Activated CD4-positive, alpha-beta T cell treated with anti-CD3 and anti-CD28 coated beads for 1 hour (primary cell): ENCODE data around the gene MAPK1.
"Not testable (repeated sequence)": the region's sequence is repeated elsewhere in the genome, so short reads cannot be mapped to it uniquely, and the experiment has no call there.

Experiments
- DNase-seq: peaks from one replicate; pipeline ENCODE4 v3.0.0-alpha.2; 2020

Gene MAPK1

DNA sequence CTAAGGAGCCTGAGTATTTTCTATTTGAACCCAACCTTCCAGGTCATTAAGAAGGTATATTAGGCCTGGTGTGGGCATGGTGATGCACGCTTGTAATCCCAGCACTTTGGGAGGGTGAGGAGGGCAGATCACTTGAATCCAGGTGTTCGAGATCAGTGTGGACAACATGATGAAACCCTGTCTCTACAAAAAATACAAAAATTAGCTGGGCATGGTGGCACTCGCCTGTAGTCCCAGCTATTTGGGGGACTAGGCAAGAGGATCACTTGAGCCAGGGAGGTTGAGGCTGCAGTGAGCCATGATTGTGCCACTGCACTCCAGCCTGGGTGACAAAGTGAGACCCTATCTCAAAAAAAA, 50.0 kb downstream of the MAPK1 start:
- DNase-seq: not testable (repeated sequence)

DNA sequence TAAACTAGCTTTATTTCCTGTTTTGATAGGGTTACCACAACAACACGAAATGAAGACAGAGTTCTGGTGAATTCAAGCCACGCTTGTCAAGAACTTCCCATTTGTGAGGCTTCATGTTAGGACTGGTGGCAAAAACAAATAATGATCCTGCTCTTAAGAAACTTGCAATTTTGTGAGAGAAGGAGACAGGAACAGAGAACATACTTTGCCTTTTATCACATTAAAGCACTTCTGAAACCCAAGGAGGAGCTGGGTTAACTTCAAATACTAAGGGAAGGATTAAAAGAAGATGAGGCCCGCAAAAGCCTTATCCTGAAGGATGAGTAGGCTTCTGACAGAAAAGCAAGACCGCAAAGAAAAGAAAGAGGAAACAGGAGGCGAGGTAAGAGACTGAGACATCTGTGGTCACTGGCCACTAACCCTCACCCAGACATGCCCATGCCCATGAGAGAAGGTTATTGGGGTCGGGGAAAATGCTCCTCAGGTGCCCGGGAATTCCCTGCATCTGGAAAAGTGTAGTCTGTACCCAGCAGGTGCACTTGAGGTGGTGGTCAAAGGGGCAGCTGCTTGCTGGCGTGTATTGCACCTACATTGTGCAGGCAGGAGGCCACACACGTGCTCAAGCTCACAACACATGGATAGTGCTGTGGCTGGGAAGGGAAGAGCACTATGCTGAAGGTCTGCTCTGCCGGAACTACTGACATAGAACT, 50.5 kb downstream of the MAPK1 start:
- DNase-seq: no peak

DNA sequence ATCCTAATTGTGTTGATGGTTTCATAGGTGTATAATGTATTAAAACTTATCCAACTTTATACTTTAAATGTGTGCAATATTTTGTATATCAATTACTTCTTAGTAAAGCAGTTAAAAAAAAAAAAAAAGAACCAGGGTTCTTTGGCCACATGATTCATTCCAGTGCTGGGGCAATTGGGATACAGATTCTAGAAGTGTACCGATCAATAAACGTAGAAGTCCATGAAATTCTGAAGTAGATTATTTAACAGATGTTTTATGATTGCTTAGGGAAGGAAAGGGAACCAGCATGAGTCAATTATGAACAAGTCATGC, 51.0 kb downstream of the MAPK1 start:
- DNase-seq: no peak

DNA sequence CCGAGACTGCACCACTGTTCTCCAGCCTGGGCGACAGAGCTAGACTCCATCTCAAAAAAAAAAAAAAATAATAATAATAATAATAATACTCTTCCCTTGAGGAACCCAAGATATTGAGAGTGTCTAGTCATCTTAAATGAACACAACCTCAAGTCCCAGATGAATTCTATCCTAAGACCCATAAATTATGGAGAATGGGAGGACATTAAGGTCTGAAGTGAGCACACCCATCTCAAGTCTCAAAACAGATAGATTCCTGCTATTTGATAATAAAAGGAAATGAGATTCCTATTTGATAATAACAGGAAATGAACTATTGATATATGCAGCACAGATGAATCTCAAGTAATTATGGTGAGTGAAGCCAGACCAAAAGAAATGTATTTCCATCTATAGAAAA, 51.5 kb downstream of the MAPK1 start:
- DNase-seq: no peak

DNA sequence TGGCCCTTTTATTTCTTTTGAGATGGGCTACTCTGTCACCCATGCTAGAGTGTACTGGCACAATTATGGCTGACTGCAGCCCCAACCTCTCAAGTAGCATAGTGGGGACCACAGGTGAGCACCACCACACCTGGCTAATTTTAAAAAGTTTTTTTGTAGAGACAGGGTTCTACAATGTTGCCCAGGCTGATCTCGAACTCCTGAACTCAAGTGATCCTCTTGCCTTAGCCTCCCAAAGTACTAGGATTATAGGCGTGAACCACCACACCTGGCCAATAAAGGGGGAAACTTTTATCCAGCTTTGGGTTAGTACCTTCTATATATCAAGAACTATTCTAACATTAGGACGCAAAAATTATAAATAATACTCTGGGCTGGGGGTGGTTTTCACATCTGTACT, 52.1 kb downstream of the MAPK1 start:
- DNase-seq: no peak

DNA sequence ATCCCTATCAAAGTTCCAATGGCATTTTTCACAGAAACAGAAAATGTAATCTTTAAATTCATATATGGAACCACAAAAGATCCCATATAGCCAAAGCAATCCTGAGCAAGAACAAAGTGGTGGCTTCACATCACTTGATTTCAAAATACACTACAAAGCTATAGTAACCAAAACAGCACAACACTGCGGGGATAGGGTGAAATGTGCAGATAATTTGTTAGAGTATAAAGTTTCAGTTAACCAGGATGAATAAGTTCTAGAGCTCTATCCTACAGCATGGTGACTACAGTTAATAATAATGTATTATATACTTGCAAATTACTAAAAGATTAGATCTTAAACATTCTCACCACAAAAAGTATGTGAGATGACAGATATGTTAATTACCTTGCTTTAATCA, 55.5 kb downstream of the MAPK1 start:
- DNase-seq: no peak

DNA sequence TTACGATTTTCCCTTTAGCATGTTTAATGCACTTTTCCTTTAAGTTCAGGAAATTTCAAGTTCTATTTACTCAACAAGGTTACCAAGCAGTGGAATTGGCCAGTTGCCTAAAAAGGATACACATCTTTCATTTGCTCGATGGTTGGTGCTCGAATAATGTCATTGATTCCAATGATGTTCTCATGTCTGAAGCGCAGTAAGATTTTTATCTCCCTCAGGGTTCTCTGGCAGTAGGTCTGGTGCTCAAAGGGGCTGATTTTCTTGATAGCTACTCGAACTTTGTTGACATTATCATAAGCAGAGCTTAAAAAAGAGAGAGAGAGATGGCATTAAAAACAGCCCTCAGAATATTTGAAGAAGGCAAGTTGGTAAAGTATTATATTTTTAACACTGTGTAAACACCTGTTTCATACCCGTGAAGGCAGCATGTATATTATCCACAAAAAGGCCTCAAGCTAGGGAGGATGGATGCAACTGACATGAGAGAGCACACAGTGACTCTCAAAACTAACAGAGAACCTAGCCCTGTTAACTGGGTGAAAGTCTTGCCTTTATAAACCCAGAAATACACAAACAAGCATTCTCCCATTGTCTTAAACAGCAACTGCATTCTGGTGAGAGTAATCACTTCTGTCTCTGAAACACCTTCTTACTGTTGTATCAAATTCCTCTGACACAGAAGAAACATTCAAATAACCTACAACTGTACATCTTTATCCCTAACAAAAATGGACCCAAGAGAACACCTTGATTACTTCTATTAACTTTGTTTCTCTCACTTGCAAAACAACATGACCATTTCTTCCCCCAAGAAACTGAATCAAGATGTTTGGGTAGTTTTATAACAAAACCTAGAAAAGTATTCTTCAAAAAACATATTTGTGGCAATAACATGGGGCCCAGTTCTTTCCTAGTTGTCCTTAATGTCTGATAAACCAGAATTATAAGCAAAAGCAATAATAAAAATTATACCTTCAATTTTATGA, 59.6 kb downstream of the MAPK1 start:
- no peak for DNase-seq

DNA sequence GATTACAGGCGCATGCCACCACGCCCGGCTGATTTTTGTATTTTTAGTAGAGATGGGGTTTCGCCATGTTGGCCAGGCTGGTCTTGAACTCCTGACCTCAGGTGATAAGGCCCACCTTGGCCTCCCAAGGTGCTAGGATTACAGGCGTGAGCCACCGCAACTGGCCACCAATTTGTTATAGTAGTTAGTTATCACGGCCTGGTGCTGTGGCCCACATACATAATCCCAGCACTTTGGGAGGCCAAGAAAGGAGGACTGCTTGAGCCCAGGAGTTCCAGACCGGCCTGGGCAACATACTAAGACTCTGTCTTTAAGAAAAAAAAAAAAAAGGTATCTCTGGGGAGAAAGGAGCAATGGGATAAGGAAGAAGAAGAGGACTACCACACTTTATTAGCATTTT, 62.1 kb downstream of the MAPK1 start:
- DNase-seq: not testable (repeated sequence)

DNA sequence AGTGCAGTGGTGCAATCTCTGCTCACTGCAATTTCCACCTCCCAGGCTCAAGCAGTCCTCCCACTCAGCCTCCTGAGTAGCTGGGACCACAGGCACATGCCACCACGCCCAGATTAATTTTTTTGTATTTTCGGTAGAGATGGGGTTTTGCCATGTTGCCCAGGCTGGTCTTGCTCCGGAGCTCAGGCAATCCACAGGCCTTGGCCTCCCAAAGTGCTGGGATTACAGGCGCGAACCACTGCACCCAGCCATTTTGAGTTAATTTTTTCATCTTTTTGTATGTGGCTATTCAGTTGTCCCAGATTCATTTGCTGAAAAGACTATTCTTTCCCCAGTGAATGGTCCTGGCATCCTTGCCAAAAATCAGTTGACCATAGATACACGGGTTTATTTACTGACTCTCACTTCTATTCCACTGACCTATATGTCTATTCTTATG, 63.6 kb downstream of the MAPK1 start:
- no peak for DNase-seq

DNA sequence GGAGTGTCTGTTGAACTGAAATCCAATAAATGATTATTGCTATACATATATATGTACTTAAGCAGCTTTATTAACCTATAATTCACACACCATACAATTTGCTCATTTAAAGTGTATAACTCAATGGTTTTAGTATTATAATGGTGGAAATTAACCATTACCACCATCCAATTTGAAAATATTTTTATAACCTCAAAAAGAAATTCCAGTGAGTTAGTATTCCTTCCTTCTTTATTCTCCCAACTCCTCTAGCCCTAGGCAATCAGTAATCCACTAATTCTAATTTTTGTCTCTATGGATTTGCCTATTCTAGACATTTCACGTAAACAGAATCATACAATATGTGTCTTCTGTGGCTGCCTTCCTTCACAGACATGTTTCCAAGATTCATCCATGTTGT, 64.8 kb downstream of the MAPK1 start:
- no peak for DNase-seq

DNA sequence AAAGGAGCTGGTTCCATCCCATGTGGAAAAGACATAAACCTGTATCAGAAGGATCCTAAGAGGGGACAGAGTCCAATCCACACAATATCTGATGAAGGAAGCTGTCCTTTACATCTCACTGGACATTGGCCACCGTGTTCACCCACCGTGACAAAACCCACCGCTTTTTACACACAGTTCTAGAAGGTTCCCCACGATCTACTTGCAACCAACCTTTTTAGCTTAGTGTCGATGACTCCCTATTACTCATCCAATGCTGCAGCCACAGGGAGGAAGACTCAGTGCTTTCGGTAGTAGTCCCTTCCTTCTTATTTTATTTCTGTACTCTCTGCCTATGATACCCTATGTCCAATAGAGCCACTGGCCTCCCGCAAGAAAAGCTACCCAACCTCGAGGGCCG, 65.4 kb downstream of the MAPK1 start:
- DNase-seq: no peak

DNA sequence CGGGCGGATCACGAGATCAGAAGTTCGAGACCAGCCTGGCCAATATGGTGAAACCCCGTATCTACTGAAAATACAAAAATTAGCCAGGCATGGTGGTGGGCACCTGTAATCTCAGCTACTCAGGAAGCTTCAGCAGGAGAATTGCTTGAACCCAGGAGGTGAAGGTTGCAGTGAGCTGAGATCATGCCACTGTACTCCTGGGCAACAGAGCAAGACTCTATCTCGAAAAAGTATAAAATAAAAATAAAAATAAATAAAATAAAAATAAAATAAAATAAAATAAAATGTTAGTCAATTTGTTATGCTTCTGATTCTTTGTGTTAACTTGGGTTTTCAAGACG, 66.2 kb downstream of the MAPK1 start:
- not testable (repeated sequence) for DNase-seq

DNA sequence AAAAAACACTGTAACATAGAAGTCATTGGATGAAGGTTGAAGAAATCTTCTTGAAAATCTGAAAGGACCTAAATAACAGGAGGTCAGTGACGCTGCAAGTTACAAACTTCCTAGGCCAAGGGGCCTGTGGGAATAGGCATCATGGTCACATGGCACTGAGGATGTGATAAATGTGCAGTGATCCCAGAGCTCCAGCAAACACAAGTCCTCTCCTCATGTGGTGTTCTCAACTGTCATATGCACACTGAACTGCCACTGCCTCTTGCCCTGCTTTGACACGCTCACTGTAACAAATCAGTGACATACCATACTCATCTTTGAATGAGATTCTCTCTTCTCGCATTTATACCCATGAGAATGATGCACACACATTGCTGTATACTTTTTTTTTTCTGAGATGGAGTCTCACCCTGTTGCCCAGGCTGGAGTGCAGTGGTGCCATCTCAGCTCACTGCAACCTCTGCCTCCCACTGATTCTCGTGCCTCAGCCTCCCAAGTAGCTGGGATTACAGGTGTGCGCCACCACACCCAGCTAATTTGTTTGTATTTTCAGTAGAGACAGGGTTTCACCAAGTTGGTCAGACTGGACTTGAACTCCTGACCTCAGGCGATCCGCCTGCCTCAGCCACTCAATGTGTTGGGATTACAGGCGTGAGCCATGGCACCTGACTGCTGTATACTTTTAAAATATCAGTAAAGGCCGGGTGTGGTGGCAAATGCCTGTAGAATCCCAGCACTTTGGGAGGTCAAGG, 66.7 kb downstream of the MAPK1 start:
- no peak for DNase-seq

DNA sequence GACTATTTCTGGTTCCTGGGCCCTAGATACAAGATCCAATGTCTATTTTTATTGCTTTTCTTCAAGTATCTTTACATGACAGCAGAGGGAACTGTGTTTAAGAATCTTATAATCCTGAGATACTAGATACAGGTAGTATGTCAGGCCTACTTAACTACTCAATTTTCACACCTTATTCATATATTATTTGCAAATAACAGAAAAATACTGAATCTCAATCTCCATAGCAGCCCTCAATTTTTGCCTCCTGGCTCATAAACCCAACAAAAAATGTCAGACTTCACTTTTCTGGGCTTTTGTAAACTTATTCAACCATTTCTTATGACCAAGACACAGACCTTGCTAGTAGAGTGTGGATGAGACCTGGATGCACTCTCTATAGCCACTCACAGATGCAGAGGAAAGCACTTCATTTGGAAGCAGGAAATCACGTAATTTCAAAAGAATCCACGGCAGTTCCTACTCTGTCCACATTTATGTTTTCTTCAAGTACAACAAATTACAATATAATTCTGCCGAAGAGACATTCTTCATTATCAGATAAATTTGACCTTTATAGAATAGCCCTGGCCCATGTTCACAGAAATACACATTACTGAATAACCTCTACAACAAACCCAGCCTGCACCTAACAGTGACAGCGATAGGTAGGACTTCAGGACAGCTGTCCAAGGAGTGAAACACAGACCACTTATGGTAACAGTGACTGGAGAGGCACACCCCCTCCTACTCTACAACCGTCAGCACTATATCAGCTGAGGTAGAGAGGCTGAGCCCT, 69.8 kb downstream of the MAPK1 start:
- no peak for DNase-seq

DNA sequence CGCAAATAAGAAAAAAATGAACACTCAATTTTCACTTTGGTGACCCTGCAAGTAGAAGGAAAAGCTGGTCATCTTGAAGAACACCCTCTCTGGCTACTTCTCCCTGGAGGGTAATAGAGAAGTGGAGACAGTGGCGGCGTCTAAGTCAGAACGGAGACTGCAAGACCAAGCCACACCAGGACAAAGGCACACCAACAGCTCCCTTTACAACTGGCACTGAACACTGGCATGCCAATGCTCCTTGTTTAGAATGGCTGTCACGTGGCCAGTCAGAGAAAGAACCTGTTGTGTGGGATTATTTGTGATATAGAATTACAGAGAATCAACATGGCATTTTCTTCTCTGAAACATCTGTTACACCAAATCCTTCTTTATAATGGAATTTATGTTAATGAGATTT, 70.6 kb downstream of the MAPK1 start:
- no peak for DNase-seq

DNA sequence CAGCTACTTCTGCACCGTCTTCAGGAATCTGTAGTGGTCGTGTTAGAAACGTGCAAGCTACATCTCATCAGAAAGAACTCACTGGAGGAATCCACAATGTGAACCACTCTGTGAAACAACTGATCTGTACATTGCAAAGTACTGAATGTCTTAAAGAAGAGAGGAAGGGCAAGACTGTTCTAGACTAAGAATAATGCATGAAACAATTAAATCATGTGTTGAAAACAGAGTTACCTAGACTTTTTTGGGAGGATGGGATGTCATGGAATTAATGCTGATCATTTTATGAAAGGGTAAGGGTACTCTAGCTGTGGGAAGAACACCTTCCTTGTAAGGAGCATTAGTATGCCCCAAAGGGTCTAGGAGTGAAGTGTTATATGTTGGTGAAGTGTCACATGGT, 71.2 kb downstream of the MAPK1 start:
- DNase-seq: no peak

DNA sequence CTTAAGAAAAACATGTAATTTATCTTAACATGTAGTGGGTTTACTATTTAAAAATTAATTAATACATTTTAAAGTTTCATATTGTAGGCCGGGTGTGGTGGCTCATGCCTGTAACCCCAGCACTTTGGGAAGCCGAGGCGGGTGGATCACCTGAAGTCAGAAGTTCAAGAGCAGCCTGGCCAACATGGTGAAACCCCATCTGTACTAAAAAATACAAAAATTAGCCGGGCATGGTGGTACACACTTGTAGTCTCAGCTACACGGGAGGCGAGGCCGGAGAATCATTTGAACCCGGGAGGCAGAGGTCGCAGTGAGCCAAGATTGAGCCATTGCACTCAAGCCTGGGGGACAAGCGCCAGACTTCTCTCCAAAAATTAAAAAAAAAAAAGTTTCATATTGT, 73.7 kb downstream of the MAPK1 start:
- DNase-seq: not testable (repeated sequence)

DNA sequence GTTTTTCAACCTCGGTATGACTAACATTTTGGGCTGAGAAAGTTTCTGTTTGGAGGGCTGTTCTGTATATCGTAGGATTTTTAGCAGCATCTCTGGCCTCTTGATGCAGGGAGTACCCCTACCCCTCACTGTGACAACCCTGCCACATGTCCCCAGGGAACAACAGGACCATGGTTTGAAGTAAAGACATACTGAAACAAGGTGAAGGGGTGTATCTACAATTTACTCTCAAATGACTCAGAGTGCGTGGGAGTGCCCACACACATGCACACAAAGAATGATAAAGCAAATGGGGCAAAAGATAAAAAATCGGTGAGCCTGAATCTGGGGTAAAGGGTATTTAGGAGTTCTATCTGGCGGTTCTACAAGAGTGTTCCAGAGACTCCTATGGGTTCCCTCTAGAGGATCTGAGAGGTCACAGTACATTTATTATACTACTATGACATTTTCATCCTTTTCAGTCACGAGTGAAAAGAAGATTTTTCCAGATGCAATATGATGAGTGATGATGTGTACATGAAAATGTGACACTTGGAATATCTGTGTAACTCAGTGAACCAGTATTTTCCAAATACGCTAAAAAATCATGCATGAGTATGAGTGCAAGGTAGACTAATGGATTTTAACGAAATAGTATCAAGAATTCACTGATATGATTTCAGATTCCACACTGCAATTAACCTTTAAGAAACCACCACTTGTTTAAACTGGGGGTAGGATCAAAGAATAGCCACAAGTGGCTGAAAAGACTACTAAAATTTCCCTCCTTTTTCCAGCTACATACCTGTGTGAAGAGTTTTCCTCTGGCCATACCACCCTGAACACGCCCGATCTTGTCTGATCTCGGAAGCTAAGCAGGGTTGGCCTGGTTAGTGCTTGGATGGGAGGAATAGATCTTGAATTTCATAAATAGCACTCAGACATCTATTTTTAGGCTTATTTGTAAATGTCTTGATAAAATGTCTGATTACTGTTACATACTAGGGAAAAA, 75.5 kb downstream of the MAPK1 start:
- no peak for DNase-seq

DNA sequence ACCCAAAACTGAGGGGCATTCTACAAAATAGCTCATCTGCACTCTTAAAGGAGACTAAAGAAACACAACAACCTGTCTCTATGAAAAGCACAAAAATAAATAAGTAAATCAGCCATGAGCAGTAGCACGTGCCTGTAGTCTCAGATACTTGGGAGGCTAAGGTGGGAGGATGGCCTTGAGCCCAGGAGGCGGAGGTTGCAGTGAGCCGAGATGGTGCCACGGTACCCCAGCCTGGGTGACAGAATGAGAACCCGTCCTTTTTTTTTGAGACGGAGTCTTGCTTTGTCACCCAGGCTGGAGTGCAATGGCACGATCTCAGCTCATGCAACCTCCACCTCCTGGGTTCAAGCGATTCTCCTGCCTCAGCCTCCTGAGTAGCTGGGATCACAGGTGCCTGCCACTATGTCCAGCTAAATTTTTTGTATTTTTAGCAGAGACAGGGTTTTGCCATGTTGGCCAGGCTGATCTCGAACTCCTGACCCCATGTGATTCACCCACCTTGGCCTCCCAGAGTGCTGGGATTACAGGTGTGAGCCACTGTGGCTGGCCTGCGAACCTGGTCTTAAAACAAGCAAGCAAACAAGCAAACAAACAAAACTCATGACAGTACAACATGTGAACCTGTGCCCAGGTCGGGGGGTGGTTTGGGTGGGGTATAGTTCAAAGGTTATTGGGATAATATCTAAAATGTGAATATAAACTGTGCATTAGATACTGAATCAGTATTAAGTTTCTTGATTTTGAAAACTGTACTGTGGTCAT, 76.4 kb downstream of the MAPK1 start:
- not testable (repeated sequence) for DNase-seq

DNA sequence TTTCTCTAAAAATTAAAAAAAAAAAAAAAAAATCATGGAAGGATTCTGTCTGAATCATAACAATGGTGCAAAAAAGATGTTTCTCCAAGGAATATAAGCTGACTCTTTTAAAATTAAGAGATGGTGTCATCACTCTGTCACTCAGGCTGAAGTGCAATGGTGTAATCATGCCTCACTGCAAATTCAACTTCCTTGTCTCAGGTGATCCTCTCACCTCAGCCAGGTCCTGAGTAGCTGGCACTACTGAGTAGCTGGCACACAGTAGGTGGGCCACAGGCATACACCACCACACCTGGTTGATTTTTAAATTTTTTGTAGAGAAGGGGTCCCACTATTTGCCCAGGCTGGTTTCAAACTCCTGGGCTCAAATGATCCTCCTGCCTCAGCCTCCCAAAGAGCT, 77.1 kb downstream of the MAPK1 start:
- DNase-seq: no peak

DNA sequence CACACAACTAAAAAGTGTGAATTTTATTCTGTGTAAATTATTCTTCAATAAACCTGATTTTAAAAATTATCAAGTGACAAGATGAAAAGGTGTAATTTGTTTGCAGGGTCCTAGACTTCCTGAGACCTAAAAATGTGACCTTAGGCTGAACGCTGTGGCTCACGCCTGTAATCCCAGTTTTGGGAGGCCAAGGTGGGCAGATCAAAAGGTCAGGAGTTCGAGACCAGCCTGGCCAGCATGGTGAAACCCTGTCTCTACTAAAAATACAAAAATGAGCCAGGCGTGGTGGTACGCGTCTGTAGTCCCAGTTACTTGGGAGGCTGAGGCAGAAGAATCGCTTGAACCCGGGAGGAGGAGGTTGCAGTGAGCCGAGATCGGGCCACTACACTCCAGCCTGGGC, 79.9 kb downstream of the MAPK1 start:
- DNase-seq: not testable (repeated sequence)
